ENCODE results near the gene SMARCA5. TPM values are rescaled to one million over a fixed set of nuclear protein-coding genes. Genes with fewer than 3 reads are reported as not detected.

SMARCA5 gene
- total and polyA plus RNA-seq, 2 donors (not counting 3 experiments of a cell fraction or from before 2014, with no cell fraction given) = 7.9 to 57.6 TPM

- no peak overlapping the region for H3K4me3 ChIP-seq (replicated peaks in 1 of 3; ENCODE audit: insufficient read depth in 1 of 3, low read depth in 1 of 3, low read length in 3 of 3)
- H3K27ac ChIP-seq (ENCODE audit: insufficient read depth, low read depth, low read length) = peak overlapping the region; percentile 97
- CTCF ChIA-PET = interaction anchor here (1.3 to 1.4 kb wide), 2 partner anchors 16 to 27 kb away, joined by 3 read pairs; no protein-coding TSS in a partner anchor
- intact Hi-C loops (cut with micrococcal nuclease) (loop anchor here (1.0 kb wide), 2 partner anchors 55 to 182 kb away; no protein-coding TSS in a partner anchor), dilution Hi-C loops (cut with MboI; ENCODE audit: extremely low pct_ligation_motif_present, low sequenced_read_pairs) (no loop called here)
- FAIRE-seq (peak; percentile 78), DNase-seq (ENCODE audit: low read depth, low spot score) (peak; percentile 86)
- no peaks in the 10 kb centered on the region for H3K27me3 ChIP-seq (ENCODE audit: control insufficient read depth in 2 of 2, insufficient read depth in 2 of 2, low read length in 2 of 2)
- no peaks in the 10 kb centered on the region for H3K36me3 ChIP-seq (ENCODE audit: control insufficient read depth in 2 of 2, extremely low read depth in 1 of 2, insufficient read depth in 2 of 2, low read length in 2 of 2)
- H2AFZ ChIP-seq (ENCODE audit: low read depth, low read length) = peak overlapping the region; percentile 75
- peaks cover 18% of the 10 kb centered on the region for H3K4me1 ChIP-seq (ENCODE audit: control insufficient read depth, extremely low read depth, insufficient read depth, low read length)
- peak overlapping the region; percentile 75 for H3K9ac ChIP-seq (replicated peaks; ENCODE audit: extremely low read depth, insufficient read depth, low read length)
- TF ChIP-seq MAX (IDR thresholded peaks at IDR 0.05; ENCODE audit: insufficient read depth, insufficient read length) = no peak
- peak; percentile 91 for TF ChIP-seq JUN (IDR thresholded peaks at IDR 0.05; ENCODE audit: borderline replicate concordance, insufficient read depth, insufficient read length, low read depth)
- H3K4me2 ChIP-seq (ENCODE audit: insufficient read depth, low read length) = peak overlapping the region; percentile 45
- POLR2A ChIA-PET = no interaction called here
- no peaks in the 10 kb centered on the region for H3K9me1 ChIP-seq (replicated peaks; ENCODE audit: control insufficient read depth, extremely low read depth, insufficient read depth, low read length)
- no peaks in the 10 kb centered on the region for H4K20me1 ChIP-seq (replicated peaks; ENCODE audit: control insufficient read depth, extremely low read depth, insufficient read depth, low read length)
- H3K79me2 ChIP-seq (ENCODE audit: control insufficient read depth, insufficient read depth, low read length) = no peaks in the 10 kb centered on the region
- no peaks in the 10 kb centered on the region for H3K9me3 ChIP-seq (replicated peaks; ENCODE audit: control insufficient read depth, insufficient read depth, low read length)
- BruUV-seq (replicated peaks) = no TSS peak
Measured at GRCh38 chr4:143586080-143586479, 72.6 kb downstream of the SMARCA5 start.

- POLR2A ChIA-PET = no interaction called here
- Histone ChIP-seq H3K36me3 (ENCODE audit: control insufficient read depth in 2 of 2, extremely low read depth in 1 of 2, insufficient read depth in 2 of 2, low read length in 2 of 2) (no peaks in the 10 kb centered on the region), H2AFZ (ENCODE audit: low read depth, low read length) (no peak overlapping the region), H3K4me2 (ENCODE audit: insufficient read depth, low read length) (no peak overlapping the region), H3K27ac (ENCODE audit: insufficient read depth, low read depth, low read length) (no peak overlapping the region), H3K79me2 (ENCODE audit: control insufficient read depth, insufficient read depth, low read length) (no peaks in the 10 kb centered on the region), H4K20me1 (replicated peaks; ENCODE audit: control insufficient read depth, extremely low read depth, insufficient read depth, low read length) (no peaks in the 10 kb centered on the region), H3K9me3 (replicated peaks; ENCODE audit: control insufficient read depth, insufficient read depth, low read length) (no peaks in the 10 kb centered on the region), H3K4me3 (replicated peaks in 1 of 3; ENCODE audit: insufficient read depth in 1 of 3, low read depth in 1 of 3, low read length in 3 of 3) (no peak overlapping the region), H3K9me1 (replicated peaks; ENCODE audit: control insufficient read depth, extremely low read depth, insufficient read depth, low read length) (no peaks in the 10 kb centered on the region), H3K27me3 (ENCODE audit: control insufficient read depth in 2 of 2, insufficient read depth in 2 of 2, low read length in 2 of 2) (no peaks in the 10 kb centered on the region), H3K4me1 (ENCODE audit: control insufficient read depth, extremely low read depth, insufficient read depth, low read length) (peaks cover 18% of the 10 kb centered on the region), H3K9ac (replicated peaks; ENCODE audit: extremely low read depth, insufficient read depth, low read length) (no peak overlapping the region)
- BruUV-seq (replicated peaks) = no TSS peak
- FAIRE-seq (no peak), DNase-seq (ENCODE audit: low read depth, low spot score) (peak; percentile 25)
- CTCF ChIA-PET = no interaction called here
- no peak for TF ChIP-seq MAX (IDR thresholded peaks at IDR 0.05; ENCODE audit: insufficient read depth, insufficient read length)
- TF ChIP-seq FOS (IDR thresholded peaks at IDR 0.05; ENCODE audit: borderline replicate concordance, insufficient read depth, low read length) = no peak
- intact Hi-C loops (cut with micrococcal nuclease) (no loop called here), dilution Hi-C loops (cut with MboI; ENCODE audit: extremely low pct_ligation_motif_present, low sequenced_read_pairs) (no loop called here)
Measured at GRCh38 chr4:143587703-143588102, 74.2 kb downstream of the SMARCA5 start.

Data from endothelial cell of umbilical vein (primary cell).